ENCODE data around the gene PALS2. TPM values are rescaled to one million over a fixed set of nuclear protein-coding genes. Genes with fewer than 3 reads are reported as not detected.

The PALS2 gene
- total RNA-seq, 4 donors from 2014 or later: 3.8 to 14.1 (median 9.2) TPM

- no peak overlapping the region for H3K27ac ChIP-seq
- no peaks in the 10 kb centered on the region for H3K9me3 ChIP-seq
- no peak for DNase-seq
- no peaks in the 10 kb centered on the region for H3K36me3 ChIP-seq
- TF ChIP-seq CTCF (IDR thresholded peaks at IDR 0.05) (no peak), POLR2A (IDR thresholded peaks at IDR 0.05) (no peak)
- H3K4me3 ChIP-seq: no peak overlapping the region
- H3K4me1 ChIP-seq: no peaks in the 10 kb centered on the region
- intact Hi-C loops (cut with DNase I): no loop called here
- WGBS, 2 donors: 88 to 91% methylated on average over 2 of the region's 2 CpGs
- peaks cover 0 to 9% (median 0%) of the 10 kb centered on the region in 4 donors for H3K27me3 ChIP-seq
Measured at GRCh38 chr7:24566274-24566673, 7.0 kb upstream of the PALS2 start.

DNA sequence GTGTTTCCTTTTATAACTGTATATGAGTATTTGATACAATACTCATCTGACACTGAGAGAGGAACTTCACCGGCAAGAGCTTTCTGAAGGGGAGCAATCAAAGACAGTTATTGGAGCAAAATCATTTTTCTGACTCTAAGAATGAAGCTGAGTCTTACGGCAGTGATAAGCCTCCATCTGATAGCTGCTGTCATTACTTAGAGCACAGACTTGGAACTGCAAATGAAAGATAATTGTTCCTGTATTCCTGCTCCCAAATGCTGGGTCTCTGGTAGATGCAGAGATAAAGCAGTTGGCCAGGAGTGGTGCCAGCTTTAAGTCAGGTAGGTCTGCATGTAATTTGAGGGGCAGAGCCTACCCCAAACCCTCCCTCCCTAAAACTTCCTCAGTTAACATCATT is 2.3 kb upstream of the PALS2 start:
- Histone ChIP-seq H3K4me1 (peaks cover 4 to 27% (median 4%) of the 10 kb centered on the region in 3 donors), H3K27me3 (peaks cover 0 to 9% (median 0%) of the 10 kb centered on the region in 4 donors), H3K4me3 (no peak overlapping the region), H3K36me3 (no peaks in the 10 kb centered on the region), H3K9me3 (no peaks in the 10 kb centered on the region), H3K27ac (no peak overlapping the region)
- no peak for DNase-seq
- TF ChIP-seq CTCF (IDR thresholded peaks at IDR 0.05): no peak
- TF ChIP-seq POLR2A (IDR thresholded peaks at IDR 0.05): no peak
- WGBS, 2 donors: 60 to 76% methylated on average over 2 of the region's 2 CpGs
- intact Hi-C loops (cut with DNase I): no loop called here

GRCh38 chr7:24572016-24572392 is 1.2 kb upstream of the PALS2 start:
- Histone ChIP-seq H3K27me3 (peaks cover 0 to 9% (median 0%) of the 10 kb centered on the region in 4 donors), H3K36me3 (no peaks in the 10 kb centered on the region), H3K27ac (peak overlapping the region in 2 of 4 donors; percentile 79 to 84), H3K4me3 (peak overlapping the region in 2 of 4 donors; percentile 77 to 87), H3K9me3 (no peaks in the 10 kb centered on the region), H3K4me1 (peaks cover 4 to 27% (median 4%) of the 10 kb centered on the region in 3 donors)
- intact Hi-C loops (cut with DNase I): no loop called here
- TF ChIP-seq CTCF (IDR thresholded peaks at IDR 0.05) (no peak), POLR2A (IDR thresholded peaks at IDR 0.05) (no peak)
- DNase-seq: no peak
- 57 to 68% methylated on average over 4 of the region's 4 CpGs for whole genome bisulfite sequencing, 2 donors

DNA sequence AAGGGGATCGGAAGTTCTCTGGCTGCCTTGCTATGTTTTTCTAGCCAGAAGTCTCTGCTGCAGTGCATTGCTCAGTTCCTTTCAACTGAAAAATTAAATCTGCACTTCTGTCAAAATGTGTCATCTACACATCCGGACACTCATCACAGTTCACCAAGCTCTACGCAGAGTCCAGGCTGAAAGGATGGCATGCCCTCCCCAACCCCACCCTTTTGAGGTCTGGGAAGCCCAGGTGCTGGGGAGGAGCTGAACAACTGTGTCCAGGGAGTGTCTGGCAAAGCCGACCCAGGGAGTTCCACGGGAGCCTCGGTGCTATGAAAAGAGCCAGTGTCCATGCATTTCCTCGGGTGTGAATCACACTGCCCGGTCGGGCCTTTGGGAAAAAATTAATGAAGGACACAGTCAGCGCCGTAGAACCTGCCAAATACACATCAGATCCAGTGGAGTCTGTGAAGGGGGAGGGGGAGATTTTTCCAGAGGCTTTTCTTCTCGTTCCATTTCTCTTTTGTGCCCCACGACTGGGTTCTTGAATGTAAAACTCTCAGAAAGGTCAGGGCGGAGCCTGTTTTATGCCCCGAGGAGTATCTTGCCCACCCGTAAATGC is 757 bp upstream of the PALS2 start:
- no peak for DNase-seq
- no peaks in the 10 kb centered on the region for H3K9me3 ChIP-seq
- peak overlapping the region; percentile 71 to 87 (median 78) for H3K4me3 ChIP-seq
- H3K27me3 ChIP-seq: peaks cover 0 to 9% (median 0%) of the 10 kb centered on the region in 4 donors
- intact Hi-C loops (cut with DNase I): no loop called here
- TF ChIP-seq CTCF (IDR thresholded peaks at IDR 0.05): no peak
- peaks cover 4 to 27% (median 4%) of the 10 kb centered on the region in 3 donors for H3K4me1 ChIP-seq
- H3K36me3 ChIP-seq: no peaks in the 10 kb centered on the region
- H3K27ac ChIP-seq: peak overlapping the region; percentile 73 to 84 (median 79)
- WGBS, 2 donors: 3 to 5% methylated on average over 6 to 10 of the region's 16 CpGs

GRCh38 chr7:24573554-24574338 is 494 bp downstream of the PALS2 start:
- H3K9me3 ChIP-seq: no peaks in the 10 kb centered on the region
- WGBS, 2 donors: no CpG with 5 or more reads among the region's 101 CpGs
- DNase-seq: no peak

More at GRCh38 chr7:24573554-24574338, 494 bp downstream of the PALS2 start:
- peak overlapping the region; percentile 71 to 87 (median 78) for H3K4me3 ChIP-seq
- TF ChIP-seq CTCF (IDR thresholded peaks at IDR 0.05): no peak
- TF ChIP-seq POLR2A (IDR thresholded peaks at IDR 0.05): no peak
- intact Hi-C loops (cut with DNase I): no loop called here
- H3K27ac ChIP-seq: peak overlapping the region; percentile 73 to 84 (median 79)
- peaks cover 0 to 3% (median 0%) of the 10 kb centered on the region in 4 donors for H3K27me3 ChIP-seq
- H3K4me1 ChIP-seq: peaks cover 4 to 35% (median 4%) of the 10 kb centered on the region in 3 donors
- no peaks in the 10 kb centered on the region for H3K36me3 ChIP-seq
